Stimulated activated CD8-positive, alpha-beta memory T cell treated with anti-CD3 and anti-CD28 coated beads, Interleukin-12 subunit alpha, Interleukin-12 subunit beta, amount 100 ng/mL, for 24 hours (primary cell): ENCODE results near the gene RIC8A.
"Not testable (repeated sequence)": the region's sequence is repeated elsewhere in the genome, so short reads cannot be mapped to it uniquely, and the experiment has no call there.

Source experiments
- DNase-seq: peaks from one replicate; pipeline ENCODE4 v3.0.0-alpha.2; 2020; ENCODE audit errors: extremely low read depth

The RIC8A gene

GRCh38 chr11:207208-207862, at the start of gene RIC8A, which contains the start of gene BET1L:
TSS of gene RIC8A (plus strand) at chr11:207708. CDS start at chr11:208855, 1,147 bp downstream.
TSS of gene BET1L (minus strand) at chr11:207399. CDS start at chr11:207321, 78 bp downstream.
- peak; percentile 94 for DNase-seq

- DNase-seq, result not testable (repeated sequence)
Measured at GRCh38 chr11:180242-180641, 27.3 kb upstream of the RIC8A start.

DNA sequence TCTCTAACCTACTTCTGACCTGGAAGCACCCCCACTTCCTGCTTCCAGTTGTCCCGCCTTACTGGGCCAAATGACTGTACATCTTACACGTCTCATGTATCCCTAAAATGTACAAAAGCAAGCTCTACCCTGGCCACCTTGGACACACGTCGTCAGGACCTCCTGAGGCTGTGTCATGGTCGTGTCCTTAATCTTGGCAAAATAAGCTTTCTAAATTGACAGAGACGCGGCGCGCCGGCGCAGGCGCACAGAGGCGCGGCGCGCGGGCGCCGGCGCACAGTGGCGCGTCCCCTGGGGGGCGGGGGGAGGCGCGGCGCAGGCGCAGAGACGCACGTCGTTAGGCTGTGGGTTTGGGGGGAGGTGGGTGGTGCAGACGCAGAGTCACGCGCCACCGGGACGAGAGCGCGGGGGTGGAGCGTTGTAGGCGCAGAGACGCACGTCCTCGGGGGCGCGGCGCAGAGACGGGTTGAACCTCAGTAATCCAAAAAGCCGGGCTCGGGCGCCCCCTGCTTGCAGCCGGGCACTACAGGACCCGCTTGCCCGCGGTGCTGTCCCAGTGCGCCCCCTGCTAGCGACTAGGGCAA, 18.2 kb upstream of the RIC8A start:
- not testable (repeated sequence) for DNase-seq

DNA sequence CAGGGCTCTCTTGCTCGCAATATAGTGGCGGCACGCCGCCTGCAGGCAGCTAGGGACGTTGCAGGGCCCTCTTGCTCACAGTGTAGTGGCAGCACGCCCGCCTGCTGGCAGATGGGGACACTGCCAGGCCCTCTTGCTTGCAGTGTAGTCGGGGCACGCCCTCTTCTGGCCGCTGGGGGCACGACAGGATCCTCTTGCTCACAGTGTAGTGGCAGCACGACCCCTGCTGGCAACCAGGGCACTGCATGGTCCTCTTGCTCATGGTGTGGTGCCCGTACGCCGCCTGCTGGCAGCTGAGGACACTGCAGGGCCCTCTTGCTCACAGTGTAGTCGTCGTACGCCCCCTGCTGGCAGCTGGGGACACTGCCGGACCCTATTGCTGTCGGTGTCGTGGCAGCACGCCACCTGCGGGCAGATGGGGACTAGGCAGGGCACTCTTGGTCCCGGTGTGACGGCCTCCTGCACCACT, 17.6 kb upstream of the RIC8A start:
- not testable (repeated sequence) for DNase-seq

DNA sequence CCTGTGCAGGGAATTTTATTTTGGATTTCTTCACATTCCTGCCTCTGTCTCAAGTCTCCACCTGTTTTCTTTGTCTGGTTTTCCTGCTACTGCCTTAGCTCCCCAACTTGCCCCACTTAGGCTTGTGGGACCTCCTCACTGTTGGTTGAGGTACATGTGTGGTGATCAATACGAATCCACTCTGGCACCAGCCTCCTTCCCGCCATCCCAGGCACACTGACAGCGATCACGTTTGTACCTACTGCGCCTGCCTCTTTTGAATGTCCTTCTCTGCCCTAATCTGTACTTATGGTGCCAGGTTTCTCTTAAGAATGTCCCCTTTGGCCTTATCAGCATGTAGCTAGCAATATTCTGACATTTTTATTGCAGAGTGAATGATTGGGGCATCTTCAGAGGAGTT, 17.0 kb upstream of the RIC8A start:
- not testable (repeated sequence) for DNase-seq

GRCh38 chr11:191490-192478, 15.7 kb upstream of the RIC8A start:
- DNase-seq, result not testable (repeated sequence)

DNA sequence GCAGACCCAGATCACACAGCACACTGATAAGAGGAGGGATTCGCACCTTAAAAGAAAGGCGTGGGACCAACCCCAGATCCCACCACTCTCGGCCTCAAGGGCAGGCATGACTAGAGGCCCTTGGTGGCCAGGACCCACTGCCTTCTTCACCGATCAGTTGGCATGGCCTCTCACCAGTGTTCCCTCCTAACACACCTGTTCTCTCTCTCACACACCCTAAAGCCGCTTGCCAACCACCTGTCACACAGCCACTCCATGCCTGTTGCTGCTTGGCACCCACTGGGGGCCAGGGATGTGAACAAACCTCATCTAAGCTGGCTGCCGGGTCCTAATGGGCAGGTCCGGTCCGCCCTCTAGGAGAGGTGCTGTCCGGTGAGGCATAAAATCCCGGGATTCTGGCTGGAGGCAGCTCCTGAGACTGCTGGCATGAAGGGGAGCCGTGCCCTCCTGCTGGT, 14.8 kb upstream of the RIC8A start, which contains the start of gene SCGB1C1:
TSS of gene SCGB1C1 (plus strand) at position 405 of the 455 bp plus-strand sequence. CDS start at position 427, 22 bp downstream.
- not testable (repeated sequence) for DNase-seq

GRCh38 chr11:193481-193880, 14.0 kb upstream of the RIC8A start:
- not testable (repeated sequence) for DNase-seq

- no peak for DNase-seq
Measured at GRCh38 chr11:196786-197731, 10.4 kb upstream of the RIC8A start.

GRCh38 chr11:197741-198235, 9.7 kb upstream of the RIC8A start:
- no peak for DNase-seq

- no peak for DNase-seq
Measured at GRCh38 chr11:198236-198806, 9.2 kb upstream of the RIC8A start.

DNA sequence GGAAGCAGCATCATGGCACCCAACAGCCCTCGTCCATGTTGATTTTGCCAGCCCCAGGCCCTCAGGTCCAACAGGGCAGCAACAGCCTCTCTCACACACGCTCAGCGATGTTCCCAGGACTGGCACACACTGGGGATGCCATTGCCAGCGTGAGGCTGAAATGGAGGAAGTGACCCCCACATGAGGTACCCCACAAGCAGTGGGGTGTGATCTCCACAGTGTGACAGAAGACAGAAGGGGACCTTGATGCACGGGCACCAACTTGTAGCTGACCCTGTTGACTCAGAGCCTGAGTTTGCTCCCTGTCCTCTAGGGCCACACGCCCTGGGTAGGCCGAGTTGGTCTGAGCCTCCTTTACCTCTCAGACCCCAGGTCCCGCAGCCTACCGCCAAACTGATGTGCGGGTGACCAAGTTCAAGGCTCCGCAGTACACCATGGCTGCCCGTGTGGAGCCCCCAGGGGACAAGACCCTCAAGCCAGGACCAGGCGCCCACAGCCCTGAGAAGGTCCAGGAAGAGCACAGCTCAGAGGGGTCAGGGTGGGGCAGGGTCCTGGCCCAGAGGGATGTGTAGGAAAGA, 8.4 kb upstream of the RIC8A start:
- DNase-seq, result no peak

DNA sequence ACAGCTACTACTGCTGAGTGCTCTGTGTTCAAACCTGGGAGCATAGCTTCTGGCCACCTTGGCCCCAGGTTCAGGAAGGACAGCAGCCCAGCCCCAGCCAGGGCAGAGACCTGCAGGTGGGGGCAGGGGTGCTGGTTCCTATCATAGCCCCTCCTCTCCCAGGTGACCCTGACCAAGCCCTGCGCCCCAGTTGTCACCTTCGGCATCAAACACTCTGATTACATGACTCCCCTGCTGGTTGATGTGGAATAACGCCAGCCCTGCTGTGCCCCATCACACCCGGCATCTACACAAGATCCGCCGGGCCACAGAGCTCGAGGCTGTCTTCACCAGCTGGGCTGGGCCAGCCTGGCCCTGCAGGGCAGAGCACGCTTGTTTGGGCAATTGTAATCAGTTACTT, 7.7 kb upstream of the RIC8A start:
- no peak for DNase-seq

DNA sequence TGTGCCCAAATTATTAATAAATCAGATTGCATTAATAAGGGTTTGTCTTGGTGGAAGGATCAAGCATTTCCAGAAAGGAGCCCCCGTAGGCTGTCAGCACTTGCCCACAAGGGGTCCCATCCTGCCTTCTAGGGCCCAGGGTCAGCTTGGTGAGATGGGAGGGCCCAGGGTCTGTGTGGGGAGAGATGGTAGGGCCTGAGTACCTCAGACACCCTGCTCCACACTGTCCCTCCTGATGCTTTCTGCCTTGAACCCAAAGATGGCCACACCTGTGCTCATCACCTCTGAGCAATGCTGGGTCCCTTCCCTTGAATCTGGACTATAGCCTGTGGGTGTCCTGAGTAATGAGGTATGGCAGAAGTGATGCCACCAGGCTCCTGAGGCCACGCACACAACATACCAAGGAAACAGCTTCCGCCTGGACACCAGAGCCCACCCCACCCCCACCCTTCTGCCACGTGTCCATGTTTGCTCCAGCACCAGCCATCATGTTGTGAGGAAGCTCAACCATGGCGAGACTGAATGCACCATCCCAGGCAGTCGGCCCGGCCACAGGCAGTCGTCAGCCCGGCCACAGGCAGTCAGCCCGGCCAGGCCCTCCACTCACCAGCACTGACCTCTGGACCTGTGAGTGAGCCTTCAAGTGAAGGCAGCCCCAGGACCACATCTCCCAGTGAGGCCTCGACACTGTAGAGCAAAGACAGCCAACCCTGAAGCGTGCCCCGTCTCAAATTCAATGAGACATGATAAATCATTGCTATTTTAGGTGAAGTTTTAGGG, 7.1 kb upstream of the RIC8A start:
- DNase-seq, result no peak

DNA sequence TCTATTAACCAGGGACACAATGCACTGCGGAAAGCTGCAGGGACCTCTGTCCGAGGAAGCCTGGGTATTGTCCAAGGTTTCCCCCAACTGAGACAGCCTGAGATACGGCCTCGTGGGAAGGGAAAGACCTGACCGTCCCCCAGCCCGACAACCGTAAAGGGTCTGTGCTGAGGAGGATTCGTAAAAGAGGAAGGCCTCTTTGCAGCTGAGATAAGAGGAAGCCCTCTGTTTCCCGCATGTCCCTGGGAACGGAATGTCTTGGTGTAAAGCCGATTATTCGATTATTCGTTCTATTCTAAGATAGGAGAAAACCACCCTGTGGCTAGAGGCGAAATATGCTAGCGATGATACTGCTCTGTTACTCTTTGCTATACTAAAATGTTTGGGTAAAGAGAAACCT, 5.5 kb upstream of the RIC8A start:
- DNase-seq, result no peak

DNA sequence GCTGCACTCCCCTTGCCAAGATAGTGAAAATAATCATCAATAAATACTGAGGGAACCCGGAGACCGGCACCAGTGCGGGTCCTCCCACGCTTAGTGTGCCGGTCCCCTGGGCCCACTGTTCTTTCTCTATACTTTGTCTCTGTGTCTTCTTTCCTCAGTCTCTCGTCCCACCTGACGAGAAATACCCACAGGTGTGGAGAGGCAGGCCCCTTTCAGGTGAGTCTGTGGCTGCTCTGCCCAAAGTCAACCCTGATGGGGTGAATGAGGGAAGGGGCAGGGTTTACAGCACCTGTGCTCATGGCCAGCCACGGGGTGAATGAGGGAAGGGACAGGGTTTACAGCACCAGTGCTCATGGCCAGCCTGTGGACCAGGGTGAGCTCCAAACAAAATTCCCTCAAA, 5.0 kb upstream of the RIC8A start:
- no peak for DNase-seq

GRCh38 chr11:203056-203944, 4.2 kb upstream of the RIC8A start:
- DNase-seq, result no peak

- DNase-seq, result no peak
Measured at GRCh38 chr11:203945-204586, 3.4 kb upstream of the RIC8A start.
